Spleen (tissue), 11 donors: ENCODE data around the gene BFSP1. TPM values are rescaled to one million over a fixed set of nuclear protein-coding genes. Genes with fewer than 3 reads are reported as not detected.

ENCODE experiments used
- DNase-seq: peaks from one replicate; pipeline ENCODE4 v3.0.0-alpha.2; 2020
- H3K27ac ChIP-seq, 8 donors: fragments of 200-600 bp; sonication (generic) in 7 of 8; 1 replicate in 4 of 8; 2 replicates in 4 of 8; pipeline versions ENCODE4 v1.5.0 to v1.8.0; 2016 to 2021; ENCODE audit warnings: inconsistent platforms in 4 of 8, mild to moderate bottlenecking in 4 of 8, moderate library complexity in 1 of 8
- H3K27me3 ChIP-seq, 7 donors: fragments of 200-600 bp; sonication (generic) in 6 of 7; replicated peaks in 1 of 7; 1 replicate in 4 of 7; 2 replicates in 3 of 7; pipeline versions ENCODE4 v1.5.0 to v1.8.0; 2016 to 2021; ENCODE audit warnings: inconsistent platforms in 3 of 7, mild to moderate bottlenecking in 1 of 7
- H3K36me3 ChIP-seq, 6 donors: fragments of 200-600 bp; sonication (generic) in 5 of 6; 1 replicate in 4 of 6; 2 replicates in 2 of 6; pipeline versions ENCODE4 v1.5.0 to v1.8.0; 2016 to 2021; ENCODE audit warnings: inconsistent platforms in 2 of 6
- H3K4me1 ChIP-seq, 6 donors: fragments of 200-600 bp; sonication (generic) in 5 of 6; 1 replicate in 3 of 6; 2 replicates in 3 of 6; pipeline versions ENCODE4 v1.5.0 to v1.8.0; 2016 to 2021; ENCODE audit warnings: inconsistent platforms in 3 of 6
- H3K4me3 ChIP-seq, 8 donors: fragments of 200-600 bp; sonication (generic) in 7 of 8; 1 replicate in 4 of 8; 2 replicates in 4 of 8; pipeline versions ENCODE4 v1.5.0 to v1.8.0; 2016 to 2021; ENCODE audit warnings: inconsistent platforms in 4 of 8, mild to moderate bottlenecking in 4 of 8, moderate library complexity in 2 of 8
- H3K9me3 ChIP-seq, 8 donors: fragments of 200-600 bp; sonication (generic) in 7 of 8; 1 replicate in 4 of 8; 2 replicates in 4 of 8; pipeline versions ENCODE4 v1.5.0 to v1.8.0; 2016 to 2021; ENCODE audit warnings: inconsistent platforms in 4 of 8
- CTCF ChIP-seq, 11 experiments: fragments of 200-600 bp in 7 of 11; fragments of 450-650 bp in 4 of 11; sonication (generic) in 4 of 11; IDR thresholded peaks in 8 of 11; conservative IDR thresholded peaks in 3 of 11; 1 replicate in 7 of 11; 2 replicates in 4 of 11; pipeline versions ENCODE4 v1.4.0 to v1.8.0; 2016 to 2021; ENCODE audit warnings: antibody characterized with exemption in 11 of 11, inconsistent platforms in 4 of 11, mild to moderate bottlenecking in 1 of 11
- POLR2A ChIP-seq, 3 donors: fragments of 450-650 bp; IDR thresholded peaks; one replicate each; pipeline ENCODE4 v1.5.1; 2017; ENCODE audit warnings: antibody characterized with exemption in 3 of 3, mild to moderate bottlenecking in 1 of 3
- POLR2AphosphoS5 ChIP-seq, 3 donors: sonication (generic); formaldehyde crosslinking; IDR thresholded peaks; one replicate each; pipeline ENCODE4 v1.5.1; 2017; ENCODE audit warnings: antibody characterized with exemption in 3 of 3
- WGBS, 5 donors: extraction: QIAGEN DNeasy Blood & Tissue Kit in 3 of 5; methylation state at CpG; one replicate each; pipeline versions ENCODE4 v1.1.5 to v1.1.7; 2013 to 2018; 5-methylcytosine and 5-hydroxymethylcytosine counted together
- intact Hi-C: fragments of 100-400 bp; cut with DNase I; formaldehyde crosslinking; loops from one replicate; pipeline ENCODE4 v1.15.0; 2023; ENCODE audit warnings: low total_unique reads
- polyA plus RNA-seq, 3 donors: library from polyadenylated mRNA; stranded (reverse); fragments of 200-250 nt; gene quantifications; one replicate each; pipeline ENCODE4 v1.2.1, GENCODE V29; 2013
- total RNA-seq, 7 donors: library from RNA; depleted of rRNA in 3 of 7; stranded (reverse); fragments of >200 nt in 3 of 7; fragmentation: NEBNext Ultra II Directional in 4 of 7; extraction: Animal tissue kit (Norgen Biotek cat#: 25700) in 4 of 7; gene quantifications; one replicate each; pipeline versions ENCODE4 v1.1.0 to v1.2.1, GENCODE V29; 2016 to 2021
- donor health status: healthy with polysubstance abuse.
- donor health status: DM: no; HTN: no; CAD: no; lungs with moderate emphysema.
- donor health status: DM: no; HTN: no; CAD: no.
- donor health status: Bipolar disorder and iron deficiency.
- donor health status: healthy.
- donor health status: DM: no; HTN: no; CAD: no.
- donor health status: DM: yes; HTN: yes; CAD: no.

Gene BFSP1
- total and polyA plus RNA-seq, 10 donors: 0.13 to 0.86 (median 0.41) TPM

GRCh38 chr20:17503301-17504065 lies 27.7 kb downstream of the BFSP1 start:
- WGBS, 5 donors: 70 to 86% (median 78%) methylated on average over 6 of the region's 6 CpGs
- Histone ChIP-seq H3K27ac (no peak overlapping the region), H3K9me3 (no peaks in the 10 kb centered on the region), H3K36me3 (no peaks in the 10 kb centered on the region), H3K27me3 (no peaks in the 10 kb centered on the region), H3K4me3 (no peak overlapping the region), H3K4me1 (peaks cover 0 to 35% (median 16%) of the 10 kb centered on the region in 6 donors)
- intact Hi-C loops: loop anchor here (10.0 kb wide), 4 partner anchors 391 to 771 kb away; partner anchors contain the start of genes KAT14 and PET117
- TF ChIP-seq POLR2A (IDR thresholded peaks at IDR 0.05): no peak
- TF ChIP-seq POLR2AphosphoS5 (IDR thresholded peaks at IDR 0.05): no peak
- no peak for TF ChIP-seq CTCF (IDR thresholded peaks at IDR 0.05 in 8 of 11, conservative IDR thresholded peaks at IDR 0.05 in 3 of 11)
- no peak for DNase-seq

- WGBS, 5 donors: 87 to 93% (median 90%) methylated on average over 4 of the region's 4 CpGs
- H3K27ac ChIP-seq: no peak overlapping the region
- peaks cover 0 to 35% (median 16%) of the 10 kb centered on the region in 6 donors for H3K4me1 ChIP-seq
- DNase-seq: no peak
- no peak overlapping the region for H3K4me3 ChIP-seq
- H3K9me3 ChIP-seq: no peaks in the 10 kb centered on the region
- TF ChIP-seq POLR2AphosphoS5 (IDR thresholded peaks at IDR 0.05) (no peak), CTCF (IDR thresholded peaks at IDR 0.05 in 8 of 11, conservative IDR thresholded peaks at IDR 0.05 in 3 of 11) (no peak)
- H3K27me3 ChIP-seq: no peaks in the 10 kb centered on the region
- no peaks in the 10 kb centered on the region for H3K36me3 ChIP-seq
- intact Hi-C loops: loop anchor here (10.0 kb wide), 4 partner anchors 393 to 773 kb away; partner anchors contain the start of genes KAT14 and PET117
Measured at GRCh38 chr20:17502105-17502504, 29.1 kb downstream of the BFSP1 start.

- no peaks in the 10 kb centered on the region for H3K9me3 ChIP-seq
- H3K27me3 ChIP-seq: no peaks in the 10 kb centered on the region
- H3K36me3 ChIP-seq: no peaks in the 10 kb centered on the region
- H3K4me3 ChIP-seq: no peak overlapping the region
- H3K27ac ChIP-seq: no peak overlapping the region
- intact Hi-C loops: loop anchor here (10.0 kb wide), 4 partner anchors 393 to 773 kb away; partner anchors contain the start of genes KAT14 and PET117
- WGBS, 5 donors: 85 to 95% (median 87%) methylated on average over 9 of the region's 9 CpGs
- DNase-seq: no peak
- peaks cover 0 to 33% (median 16%) of the 10 kb centered on the region in 6 donors for H3K4me1 ChIP-seq
- TF ChIP-seq CTCF (IDR thresholded peaks at IDR 0.05 in 8 of 11, conservative IDR thresholded peaks at IDR 0.05 in 3 of 11): no peak
- no peak for TF ChIP-seq POLR2AphosphoS5 (IDR thresholded peaks at IDR 0.05)
Measured at GRCh38 chr20:17501701-17502100, 29.5 kb downstream of the BFSP1 start.

- 82 to 96% (median 87%) methylated on average over 7 of the region's 7 CpGs for WGBS, 5 donors
- no peaks in the 10 kb centered on the region for H3K27me3 ChIP-seq
- no peak overlapping the region for H3K4me3 ChIP-seq
- TF ChIP-seq CTCF (IDR thresholded peaks at IDR 0.05 in 8 of 11, conservative IDR thresholded peaks at IDR 0.05 in 3 of 11): no peak
- TF ChIP-seq POLR2A (IDR thresholded peaks at IDR 0.05): no peak
- no peak for TF ChIP-seq POLR2AphosphoS5 (IDR thresholded peaks at IDR 0.05)
- DNase-seq: no peak
- intact Hi-C loops: loop anchor here (10.0 kb wide), 4 partner anchors 394 to 774 kb away; partner anchors contain the start of genes KAT14 and PET117
- H3K36me3 ChIP-seq: no peaks in the 10 kb centered on the region
- peaks cover 0 to 24% (median 14%) of the 10 kb centered on the region in 6 donors for H3K4me1 ChIP-seq
- H3K27ac ChIP-seq: no peak overlapping the region
- H3K9me3 ChIP-seq: no peaks in the 10 kb centered on the region
Measured at GRCh38 chr20:17500826-17501225, 30.4 kb downstream of the BFSP1 start.
